ENCODE results near the gene FCHSD2.

- TF ChIP-seq NPAS2 (CRISPR knock-in tag; IDR thresholded peaks at IDR 0.05; ENCODE audit: borderline replicate concordance) (no peak), CTCF (IDR thresholded peaks at IDR 0.05) (no peak), PBX3 (IDR thresholded peaks at IDR 0.05) (no peak), POLR2A (IDR thresholded peaks at IDR 0.05; ENCODE audit: low read length) (no peak), SREBF2 (IDR thresholded peaks at IDR 0.05) (no peak)
These were observed 12.1 kb upstream of the FCHSD2 start for GRCh38 chr11:73154178-73154577.
